Embryonic facial prominence (tissue), 1 donor: Measurements from ENCODE around the gene RPS6KA2.

Source experiments
- DNase-seq: peaks from one replicate; pipeline ENCODE4 v3.0.0-alpha.2; 2016; ENCODE audit errors: extremely low spot score

RPS6KA2 gene

DNA sequence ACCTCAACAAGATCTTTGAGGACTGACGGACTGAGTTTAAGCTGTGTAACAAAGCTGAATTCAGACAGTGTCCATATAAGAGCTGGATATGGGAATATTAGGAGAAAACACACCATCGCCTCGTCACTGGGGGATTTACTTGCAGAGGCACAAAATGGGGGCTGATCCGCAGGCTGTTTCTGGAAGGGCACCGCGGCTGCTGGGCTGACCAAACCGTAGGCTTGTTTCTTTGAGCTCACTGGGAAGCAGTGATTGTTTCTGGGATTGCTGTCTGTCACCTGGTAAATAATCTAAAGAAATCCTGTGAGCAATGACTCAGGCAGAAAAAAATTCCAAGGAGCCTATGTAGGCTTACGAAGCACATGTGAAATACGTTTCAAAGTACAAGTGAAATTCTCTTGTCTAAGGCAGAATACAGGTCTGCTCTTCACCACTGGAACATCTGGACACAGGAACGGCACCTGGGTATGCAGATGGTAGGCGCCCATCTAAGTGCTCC, 180.4 kb downstream of the RPS6KA2 start:
- no peak for DNase-seq

DNA sequence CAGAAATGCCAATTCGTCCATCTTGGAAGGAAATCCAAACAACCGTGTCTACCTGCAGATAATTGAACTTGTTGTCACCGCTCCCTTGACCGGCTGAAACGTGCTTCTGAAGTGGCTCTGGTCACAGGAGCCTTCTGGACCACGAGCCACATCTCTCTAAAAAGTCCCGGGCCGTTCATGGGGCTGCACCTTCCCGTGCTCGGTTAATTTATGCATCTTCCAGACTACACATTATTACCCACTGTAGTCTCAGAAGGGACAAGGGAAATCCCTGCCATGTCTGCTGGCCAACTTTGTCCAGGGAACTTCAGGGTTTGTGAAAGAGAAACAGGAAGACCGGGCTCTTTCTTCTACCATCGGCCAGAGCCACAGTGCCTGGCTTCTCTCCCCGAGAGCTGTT, 180.9 kb downstream of the RPS6KA2 start:
- no peak for DNase-seq

DNA sequence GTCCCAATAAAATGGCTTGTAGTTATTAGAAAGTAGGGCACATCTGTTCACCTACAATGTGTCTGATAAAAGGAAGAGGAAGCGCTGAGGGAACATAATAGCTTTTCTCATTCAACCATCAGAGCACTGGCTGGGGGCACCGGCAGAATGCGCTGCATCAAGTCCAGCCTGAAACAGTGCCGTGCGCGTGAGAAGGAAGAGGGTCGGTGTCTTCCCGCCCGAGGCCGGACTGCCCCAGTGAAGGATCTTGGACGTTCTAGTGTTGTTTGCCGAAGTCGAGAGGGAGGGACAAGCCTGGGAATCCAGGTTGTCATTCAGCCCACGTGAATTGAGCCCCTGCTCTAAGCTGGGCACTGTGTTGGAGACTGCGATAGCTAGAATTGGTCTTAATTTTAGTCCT, 182.6 kb downstream of the RPS6KA2 start:
- no peak for DNase-seq

DNA sequence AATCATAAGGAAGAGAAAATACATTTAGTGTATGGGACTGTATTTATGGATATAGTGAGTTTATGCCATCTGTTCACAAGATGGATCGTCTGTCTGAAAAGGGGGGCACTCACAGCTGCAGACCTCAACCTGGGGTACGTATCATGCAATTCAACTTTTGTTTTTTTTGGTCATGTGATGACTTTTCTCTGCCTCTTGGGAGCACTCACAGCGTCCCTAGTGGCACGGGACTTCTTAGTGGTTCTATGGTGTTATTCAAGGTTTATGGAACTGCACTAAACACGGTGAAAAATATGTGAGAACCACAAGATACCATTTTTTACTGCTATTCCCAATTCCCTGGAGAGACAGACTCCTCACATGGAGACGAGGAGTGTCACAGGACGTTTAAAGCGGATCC, 183.9 kb downstream of the RPS6KA2 start:
- no peak for DNase-seq

DNA sequence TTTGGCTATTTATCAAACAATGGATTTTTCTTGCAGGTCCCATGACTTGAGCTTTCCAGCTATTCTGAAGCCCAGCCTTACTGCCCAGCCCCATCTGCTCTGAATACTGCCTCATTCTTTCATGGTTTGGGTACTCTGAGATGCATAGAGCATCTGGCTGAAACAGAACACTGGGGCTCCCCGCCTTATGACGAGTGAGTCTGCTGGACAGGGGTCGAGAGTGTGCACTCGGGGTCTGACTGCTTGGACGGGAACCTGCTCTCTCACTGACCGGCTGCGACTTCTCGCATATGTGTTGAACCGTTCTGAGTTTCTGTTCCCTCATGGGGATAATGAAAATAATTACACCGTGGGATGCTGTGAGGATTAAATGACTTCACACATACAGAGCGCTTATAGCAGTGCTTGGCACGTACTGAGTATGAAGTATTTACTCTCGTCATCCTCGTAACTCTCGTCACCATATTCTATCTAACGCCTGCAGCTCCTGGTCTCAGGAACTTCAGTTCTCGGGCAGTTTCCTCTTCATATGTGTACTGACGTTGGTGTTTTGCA, 184.8 kb downstream of the RPS6KA2 start:
- DNase-seq = no peak

DNA sequence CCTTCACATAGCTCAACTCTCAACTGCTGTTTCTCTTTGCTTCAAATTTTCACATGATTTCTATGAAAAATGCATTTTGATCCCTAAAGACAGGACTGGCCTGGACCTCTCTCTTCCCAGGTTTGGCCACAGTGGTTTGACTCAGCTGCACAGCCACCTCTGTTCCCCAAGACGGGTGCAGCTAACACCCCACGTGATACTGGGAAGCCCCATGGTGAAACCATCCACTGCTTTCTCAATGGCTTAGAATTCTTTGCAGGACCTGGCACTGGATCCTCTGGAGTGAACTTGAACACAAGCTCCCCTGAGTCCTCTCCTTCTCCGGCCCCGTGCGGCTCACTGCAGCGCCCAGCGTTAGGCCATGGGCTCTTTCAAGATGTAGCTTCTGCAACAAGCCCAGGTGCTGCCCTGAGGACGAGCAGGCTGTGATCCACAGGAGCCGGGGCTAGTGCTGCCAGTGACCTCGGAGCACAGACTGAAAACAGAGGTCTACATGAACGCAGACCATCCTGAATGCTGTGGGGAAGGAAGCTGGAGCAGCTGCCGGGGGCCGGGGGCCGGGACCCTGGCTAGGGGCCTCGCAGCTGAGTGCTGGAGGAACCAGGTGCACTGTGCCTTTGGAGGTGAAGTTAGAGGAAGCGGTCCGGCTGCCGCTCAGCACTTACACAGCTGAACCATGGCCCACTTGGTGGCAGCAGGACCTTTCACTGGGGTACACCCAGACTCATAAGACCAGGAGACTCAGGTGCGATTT, 185.5 kb downstream of the RPS6KA2 start:
- DNase-seq = no peak

DNA sequence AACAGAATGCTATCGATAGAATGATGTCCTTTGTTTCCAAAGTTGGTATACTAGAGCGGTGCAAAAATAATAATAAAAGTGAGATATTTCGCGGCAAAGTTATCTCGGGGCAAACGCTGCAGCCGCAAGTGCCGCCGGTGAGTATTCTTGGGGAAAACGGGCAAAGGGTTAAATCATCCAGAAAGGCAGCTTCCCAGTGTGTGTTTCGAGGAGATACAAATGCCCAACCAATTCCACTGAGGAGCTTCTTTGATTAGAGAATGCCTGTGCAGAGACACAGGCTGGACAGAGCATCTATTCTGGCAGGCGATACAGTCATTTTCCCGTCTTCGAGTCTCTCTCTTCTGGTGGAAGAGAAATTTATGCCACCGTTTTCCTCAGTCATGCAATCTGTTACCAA, 186.3 kb downstream of the RPS6KA2 start:
- DNase-seq = no peak

DNA sequence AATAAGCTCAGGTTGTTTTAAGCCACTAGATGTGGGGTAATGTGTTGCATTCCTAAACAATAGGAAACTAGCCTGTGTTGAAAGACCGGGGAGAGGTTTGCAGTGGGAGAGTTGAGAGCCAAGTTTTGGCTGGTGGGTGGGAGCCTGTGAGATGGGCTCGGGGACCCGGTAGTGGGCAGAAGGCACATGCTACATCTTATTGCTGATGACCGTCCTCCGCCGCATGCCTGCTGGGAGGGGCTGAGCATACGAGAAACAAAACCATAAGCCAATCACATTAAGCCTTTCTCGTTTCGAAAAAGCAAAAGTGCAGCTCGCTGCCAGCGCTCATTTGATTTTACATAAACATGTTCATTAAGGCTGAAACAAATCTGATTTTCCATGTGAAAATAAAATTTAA, 186.9 kb downstream of the RPS6KA2 start:
- DNase-seq = no peak

DNA sequence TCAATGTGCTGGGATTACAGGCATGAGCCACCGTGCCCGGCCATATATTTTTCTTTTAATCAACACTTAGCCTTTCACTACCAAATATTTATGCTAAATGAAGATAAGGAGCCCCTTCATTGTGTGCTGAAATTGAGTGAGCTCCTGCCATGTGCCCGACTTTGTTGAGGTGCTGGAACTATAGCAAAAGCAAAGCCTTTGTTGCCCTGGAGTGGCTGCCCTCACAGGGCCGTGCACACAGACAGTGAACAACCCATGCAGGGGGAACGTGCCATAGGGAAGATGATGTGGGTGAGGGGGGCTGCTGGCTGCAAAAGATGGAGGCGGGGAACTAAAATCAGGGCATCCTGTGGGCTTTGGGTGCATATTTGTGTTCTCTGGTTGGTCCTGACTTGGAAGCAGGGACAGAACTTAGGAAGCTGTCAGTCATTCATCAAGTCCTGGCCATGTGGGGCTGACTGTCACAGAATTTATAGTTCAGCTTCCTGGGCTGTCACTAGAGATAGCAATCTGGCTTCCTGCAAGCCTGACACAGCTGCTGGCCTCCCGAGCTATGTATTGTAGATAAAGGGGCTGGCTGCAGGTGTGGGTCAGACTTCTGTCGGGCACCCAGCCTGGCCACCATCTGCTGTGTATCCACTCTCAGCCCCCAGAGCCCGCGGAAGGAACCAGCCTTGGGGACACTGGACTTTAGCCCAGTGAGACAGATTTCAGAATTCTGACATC, 187.5 kb downstream of the RPS6KA2 start:
- no peak for DNase-seq

DNA sequence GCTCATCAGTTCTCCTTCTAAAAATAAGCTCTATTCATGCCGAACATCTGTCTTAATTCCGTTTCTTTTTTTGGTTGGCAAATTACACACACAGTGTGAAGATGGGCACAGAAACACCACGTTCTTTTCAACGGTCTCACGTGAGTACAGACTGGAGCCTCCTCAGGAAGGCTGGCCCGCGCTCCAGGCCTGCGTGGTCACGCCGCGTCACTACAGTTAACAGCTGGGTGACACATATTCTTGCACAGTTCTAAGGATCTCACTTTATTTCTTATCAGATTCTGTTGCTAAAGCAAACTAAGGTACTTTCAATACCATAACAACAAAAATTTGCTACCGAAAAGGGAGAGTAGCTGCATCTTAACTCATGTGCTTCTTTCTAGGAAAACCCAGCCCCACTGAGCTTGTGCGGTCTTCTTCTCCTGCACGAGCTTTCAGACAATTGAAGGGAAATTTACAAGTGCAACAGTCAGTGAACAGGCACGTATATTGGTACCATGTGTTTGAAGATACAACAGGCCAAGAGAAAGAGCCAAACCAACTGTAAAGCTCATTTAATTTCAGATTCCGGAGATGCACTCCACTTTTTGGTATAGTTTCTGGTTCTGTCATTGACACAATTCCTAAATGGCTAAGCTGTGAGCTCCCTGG, 188.7 kb downstream of the RPS6KA2 start:
- DNase-seq = no peak

DNA sequence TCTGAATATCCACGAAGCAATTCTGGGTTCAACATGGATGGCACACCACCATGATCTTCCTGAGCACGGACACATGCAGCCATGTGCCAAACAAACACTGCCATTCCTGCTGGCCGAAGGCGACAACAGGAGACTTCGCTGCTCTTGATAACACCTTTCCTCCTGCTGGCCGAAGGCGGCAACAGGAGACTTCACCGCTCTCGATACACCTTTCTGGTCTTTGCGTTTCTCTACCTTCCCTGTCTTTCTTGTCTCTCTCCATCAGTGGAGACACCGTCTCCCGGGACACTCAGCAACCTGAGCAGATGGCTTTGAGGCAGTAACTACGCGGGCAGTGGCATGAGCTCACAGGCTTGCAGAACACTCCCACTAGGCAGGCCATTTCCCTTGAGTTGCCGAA, 189.4 kb downstream of the RPS6KA2 start:
- DNase-seq = no peak

DNA sequence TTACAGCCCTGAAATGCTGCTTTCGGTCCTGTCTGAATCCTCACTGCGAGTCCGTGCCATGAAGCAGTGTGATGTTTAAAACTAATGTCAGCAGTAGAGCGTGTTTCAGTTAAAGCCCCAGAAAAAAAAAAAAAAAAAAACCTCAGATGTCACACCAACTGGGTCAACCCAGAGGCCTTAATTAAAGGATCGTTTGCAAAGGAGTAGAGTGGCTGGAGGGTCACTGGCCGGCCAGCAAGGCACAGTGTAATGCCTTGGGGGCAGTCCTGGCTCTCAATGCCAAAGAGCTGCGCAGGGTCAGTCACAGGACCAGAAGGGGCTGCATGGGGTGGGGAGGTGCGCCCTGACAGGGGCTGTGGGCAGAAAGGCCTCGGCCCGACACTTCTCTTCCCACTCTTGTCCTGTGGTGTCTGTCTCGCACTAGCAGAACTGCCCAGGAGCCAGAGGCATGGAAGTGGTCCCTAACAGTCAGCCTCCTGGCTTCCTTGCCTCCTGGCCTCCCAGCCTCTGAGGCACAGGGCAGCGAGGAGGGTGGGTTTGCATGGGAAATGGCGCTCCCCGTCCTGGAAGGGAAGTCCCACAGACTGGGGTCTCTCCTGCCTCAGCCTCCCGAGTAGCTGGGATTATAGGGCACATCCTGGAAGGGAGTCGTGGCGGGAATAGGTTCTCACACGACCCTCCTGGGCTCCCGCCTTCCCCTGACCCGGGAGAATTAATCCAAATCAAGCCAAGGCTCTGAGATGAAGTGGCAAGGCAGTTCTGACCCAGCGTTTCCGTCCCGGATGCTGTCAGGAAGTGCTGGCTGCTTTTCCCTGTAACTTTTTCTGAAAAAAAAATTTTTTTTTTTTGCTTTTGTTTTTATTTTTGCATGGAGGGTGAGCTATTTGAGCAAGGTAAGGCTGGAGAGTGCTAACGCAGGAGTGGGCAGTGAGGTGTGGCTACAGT, 190.6 kb downstream of the RPS6KA2 start:
- no peak for DNase-seq

DNA sequence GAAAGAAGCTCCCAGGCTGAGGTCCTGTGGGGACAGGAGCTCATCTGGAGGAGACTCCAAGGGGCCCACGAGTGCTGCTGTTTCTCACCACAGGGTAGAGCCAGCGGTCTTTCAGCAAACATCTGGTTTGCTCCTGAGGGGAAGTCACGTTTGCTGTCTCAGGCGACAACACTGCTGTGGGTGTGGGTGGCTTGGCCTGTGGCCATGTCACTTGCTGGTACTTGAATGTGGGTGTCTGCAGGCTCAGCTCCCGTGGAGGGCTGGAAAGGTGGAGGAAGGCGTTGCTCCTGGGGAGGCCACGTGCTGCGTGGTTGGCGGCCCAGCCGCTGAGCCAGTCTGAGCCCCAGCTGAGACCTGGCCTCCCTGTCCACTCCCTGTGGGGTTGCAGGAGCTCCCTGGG, 191.5 kb downstream of the RPS6KA2 start:
- DNase-seq = no peak

DNA sequence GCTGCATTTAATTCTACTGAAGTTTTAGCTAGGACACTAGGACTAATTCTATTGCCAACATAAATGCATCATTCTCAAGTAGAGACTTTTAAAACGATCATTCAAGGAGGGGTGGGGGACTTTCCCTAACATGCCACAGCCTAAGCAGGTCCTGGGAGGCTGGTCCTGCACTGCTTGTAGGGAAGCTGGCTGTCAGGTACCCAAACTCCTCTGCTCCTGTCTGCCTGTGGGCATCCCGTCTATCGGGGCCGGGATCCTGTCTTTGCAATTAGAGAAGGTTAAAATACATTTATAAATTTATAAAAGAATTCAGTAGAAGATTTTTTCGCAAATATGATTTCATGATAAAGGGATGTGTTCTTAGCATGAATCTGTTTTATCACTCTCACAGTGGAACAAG, 192.7 kb downstream of the RPS6KA2 start:
- DNase-seq = no peak

DNA sequence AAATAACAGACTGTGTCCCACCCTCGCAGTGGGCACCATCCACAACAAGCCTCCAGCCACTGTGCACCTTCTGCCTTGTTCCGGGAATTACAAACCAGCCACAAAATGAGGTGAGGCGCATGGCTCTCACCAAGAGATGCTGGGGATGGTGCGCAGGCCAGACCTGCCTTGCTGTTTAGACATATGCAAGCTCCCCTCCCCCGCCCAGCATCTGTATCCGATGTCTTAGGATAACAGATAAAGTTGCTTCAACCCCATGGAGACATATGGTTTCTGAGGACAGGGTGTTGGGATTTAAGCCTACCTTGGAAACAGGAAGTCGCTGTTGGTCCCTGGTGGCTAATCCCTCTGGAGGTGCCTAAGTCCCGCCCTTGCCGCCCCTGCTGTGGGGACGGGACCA, 194.0 kb downstream of the RPS6KA2 start:
- no peak for DNase-seq

DNA sequence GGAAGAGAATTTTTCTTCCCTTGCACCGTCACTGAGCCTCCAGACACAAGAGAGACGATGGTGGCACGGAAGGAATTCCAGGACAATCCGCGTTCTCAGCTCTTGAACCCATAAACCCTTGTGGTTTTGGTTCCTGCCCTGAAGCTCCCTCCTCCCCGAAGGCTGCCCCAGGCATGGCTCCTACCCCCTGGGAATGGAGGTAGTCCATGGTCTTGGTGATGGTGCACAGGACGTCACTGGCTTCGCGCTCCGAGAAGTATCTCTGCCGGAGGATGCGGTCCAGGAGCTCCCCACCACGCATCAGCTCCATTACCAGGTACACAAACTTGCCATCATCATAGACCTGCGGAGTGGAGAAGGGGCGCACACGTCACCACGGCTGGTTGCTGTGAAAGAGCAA, 196.8 kb downstream of the RPS6KA2 start:
- DNase-seq = no peak

DNA sequence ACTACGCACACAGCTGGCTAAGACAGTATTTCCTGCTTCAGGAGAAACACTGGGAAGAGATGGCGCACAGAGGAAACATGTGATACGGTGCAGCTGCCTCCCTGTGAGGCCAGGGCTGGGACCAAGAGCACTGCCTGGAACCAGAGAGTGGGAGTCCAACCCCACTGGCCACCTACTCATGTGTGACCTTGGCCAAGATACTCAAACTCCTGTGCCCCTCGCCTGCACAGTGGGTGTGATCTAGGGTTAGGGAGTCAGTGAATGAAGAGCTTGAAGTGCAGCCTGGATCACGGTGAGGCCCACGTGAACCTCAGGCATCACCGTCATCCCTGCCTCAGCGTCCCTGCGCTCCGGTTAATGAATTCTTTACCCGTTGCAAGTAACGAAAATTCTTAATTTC, 202.6 kb downstream of the RPS6KA2 start:
- DNase-seq = no peak

DNA sequence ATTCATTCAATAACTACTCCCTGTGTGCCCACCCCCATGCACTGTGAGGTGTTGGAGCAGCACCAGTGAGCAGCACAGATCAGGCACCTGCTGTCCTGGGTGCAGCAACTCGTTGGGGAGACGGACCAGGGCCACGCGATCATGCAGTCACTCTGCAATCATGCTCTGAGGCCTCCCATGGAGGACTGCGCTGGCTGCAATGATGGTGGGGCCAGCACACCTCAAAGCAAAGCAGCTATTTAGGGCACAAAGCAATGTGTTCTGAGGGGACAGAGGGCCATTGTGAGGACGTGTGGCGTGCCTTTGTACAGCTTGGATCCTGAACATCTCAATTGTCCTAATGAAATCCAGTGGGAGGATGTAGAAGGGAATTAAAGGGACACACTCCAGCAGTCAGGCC, 203.3 kb downstream of the RPS6KA2 start:
- DNase-seq = no peak

DNA sequence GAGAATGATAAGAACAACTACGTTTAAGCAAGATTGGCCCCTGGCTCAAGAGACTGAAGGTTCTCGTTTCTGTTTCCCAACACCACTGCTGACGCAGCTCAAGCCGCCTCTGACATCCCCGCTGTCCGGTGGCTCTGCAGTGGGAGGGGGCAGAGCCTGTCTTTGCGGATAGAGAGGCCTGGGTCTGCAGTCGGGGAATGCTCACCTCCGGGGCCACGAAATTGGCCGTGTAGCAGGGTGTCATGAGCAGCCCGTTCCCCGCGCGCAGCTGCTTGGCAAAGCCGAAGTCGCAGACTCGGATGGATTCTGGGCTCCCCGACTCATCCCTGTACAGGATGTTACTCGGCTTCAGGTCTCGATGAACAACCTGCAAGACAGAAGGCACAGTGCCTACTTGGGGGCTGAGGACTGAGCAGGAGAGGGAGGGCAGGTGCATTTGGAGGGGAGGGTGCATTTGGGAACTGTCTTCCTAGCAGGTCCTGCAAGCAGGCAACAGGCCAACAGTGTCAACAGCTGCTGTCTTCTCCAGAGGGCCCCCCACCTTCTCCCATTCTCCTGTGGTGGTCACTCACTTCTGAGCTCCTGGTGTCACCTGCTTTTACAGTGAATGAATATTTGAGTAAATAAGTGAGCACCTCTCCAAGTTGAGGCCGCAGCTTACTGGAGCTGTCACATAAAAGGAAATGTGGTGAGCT, 203.9 kb downstream of the RPS6KA2 start:
- no peak for DNase-seq

DNA sequence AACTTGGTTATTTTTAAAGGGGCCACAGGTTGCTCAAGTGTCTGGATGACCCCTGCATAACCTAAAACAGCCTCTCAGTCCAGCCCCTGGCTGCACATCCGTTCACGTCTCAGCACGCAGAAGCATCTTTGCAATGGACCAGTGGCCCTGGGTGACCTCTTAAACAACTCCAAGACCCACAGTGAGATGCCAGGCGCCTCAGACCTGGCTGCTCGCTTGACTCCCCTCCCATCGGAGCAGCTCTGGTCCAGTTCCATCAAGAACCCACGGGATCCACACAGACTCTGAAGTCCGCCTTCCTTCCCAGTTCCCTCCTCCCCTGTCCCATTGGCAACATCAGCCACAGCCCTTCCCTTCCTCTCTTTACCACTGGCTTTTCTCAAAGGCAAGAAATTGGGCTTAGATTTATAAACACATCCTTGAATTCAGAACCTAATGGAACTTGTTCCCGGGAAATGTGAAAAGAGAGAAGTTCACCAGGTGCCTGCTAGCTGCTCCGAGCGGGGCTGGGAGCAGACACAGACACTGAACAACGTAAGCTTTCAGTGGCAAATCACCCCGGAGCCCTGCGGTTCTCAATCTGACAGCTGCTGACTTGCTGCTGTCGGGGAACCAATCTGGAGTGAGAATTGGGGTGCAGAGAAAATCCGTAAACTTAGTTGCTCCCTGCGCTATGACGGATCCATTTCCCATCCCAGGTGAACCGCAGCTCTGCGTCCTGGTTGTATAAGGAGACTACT, 204.7 kb downstream of the RPS6KA2 start:
- no peak for DNase-seq
